Suprapubic skin (tissue), 4 donors: ENCODE measurements around the gene FHOD3.

ENCODE experiments used
- CTCF ChIP-seq, 2 donors: fragments of 200-600 bp in 1 of 2; fragments of 450-650 bp in 1 of 2; sonication (generic) in 1 of 2; IDR thresholded peaks; one replicate each; pipeline ENCODE4 v1.5.1; 2016 to 2019; ENCODE audit warnings: antibody characterized with exemption in 2 of 2, mild to moderate bottlenecking in 1 of 2, moderate library complexity in 1 of 2
- EP300 ChIP-seq: sonication (generic); formaldehyde crosslinking; IDR thresholded peaks from one replicate; pipeline ENCODE4 v1.6.1; 2017; ENCODE audit warnings: antibody characterized with exemption
- POLR2AphosphoS5 ChIP-seq, 3 donors: sonication (generic); formaldehyde crosslinking; IDR thresholded peaks; one replicate each; pipeline ENCODE4 v1.6.1; 2017; ENCODE audit warnings: antibody characterized with exemption in 3 of 3

- TF ChIP-seq CTCF (IDR thresholded peaks at IDR 0.05) (no peak), EP300 (no peak), POLR2AphosphoS5 (IDR thresholded peaks at IDR 0.05) (no peak)
Measured at GRCh38 chr18:36543991-36544725, 246.6 kb downstream of the FHOD3 start.
